Ishikawa (cell line): Measurements from ENCODE around the gene MLXIP.
A peak's percentile ranks its signal among the peaks of the same experiment; 100 is the strongest.

Source experiments
- CEBPB ChIP-seq: IDR thresholded peaks from 2 replicates; pipeline ENCODE4 v1.6.1; 2012
- CREB1 ChIP-seq: IDR thresholded peaks from 2 replicates; pipeline ENCODE4 v1.6.1; 2012; ENCODE audit warnings: low read depth
- EGR1 ChIP-seq: IDR thresholded peaks from 2 replicates; pipeline ENCODE4 v1.6.1; 2012
- EP300 ChIP-seq: IDR thresholded peaks from 2 replicates; pipeline ENCODE4 v1.6.1; 2012; ENCODE audit warnings: borderline replicate concordance
- FOXM1 ChIP-seq: IDR thresholded peaks from 2 replicates; pipeline ENCODE4 v1.6.1; 2012; ENCODE audit warnings: low read depth, borderline replicate concordance
- NFIC ChIP-seq: IDR thresholded peaks from 2 replicates; pipeline ENCODE4 v1.6.1; 2012
- RAD21 ChIP-seq: IDR thresholded peaks from 2 replicates; pipeline ENCODE4 v1.6.1; 2012; ENCODE audit warnings: low read depth
- TAF1 ChIP-seq: IDR thresholded peaks from 2 replicates; pipeline ENCODE4 v1.6.1; 2012; ENCODE audit warnings: low read depth, mild to moderate bottlenecking
- TCF12 ChIP-seq: IDR thresholded peaks from 2 replicates; pipeline ENCODE4 v1.6.1; 2012; ENCODE audit warnings: low read depth
- TEAD4 ChIP-seq: IDR thresholded peaks from 2 replicates; pipeline ENCODE4 v1.6.1; 2012
- YY1 ChIP-seq: IDR thresholded peaks from 2 replicates; pipeline ENCODE4 v1.6.1; 2012; ENCODE audit warnings: low read depth
- ZBTB7A ChIP-seq: IDR thresholded peaks from 2 replicates; pipeline ENCODE4 v1.6.1; 2012; ENCODE audit warnings: low read depth
- TF ChIP-seq, protein P1 (sequence below): IDR thresholded peaks from 2 replicates; pipeline ENCODE4 v1.6.1; 2012
- TF ChIP-seq, protein P2 (sequence below): IDR thresholded peaks from 2 replicates; pipeline ENCODE4 v1.6.1; 2012
- TF ChIP-seq, protein P3 (sequence below): IDR thresholded peaks from 2 replicates; pipeline ENCODE4 v1.6.1; 2012; ENCODE audit warnings: low read depth, mild to moderate bottlenecking

The MLXIP gene

GRCh38 chr12:122130150-122130549, 51.6 kb downstream of the MLXIP start:
- no peak for TF ChIP-seq YY1
- TF ChIP-seq, protein P1, sequence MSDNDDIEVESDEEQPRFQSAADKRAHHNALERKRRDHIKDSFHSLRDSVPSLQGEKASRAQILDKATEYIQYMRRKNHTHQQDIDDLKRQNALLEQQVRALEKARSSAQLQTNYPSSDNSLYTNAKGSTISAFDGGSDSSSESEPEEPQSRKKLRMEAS = no peak

- TF ChIP-seq RAD21 (no peak), ZBTB7A (no peak), TAF1 (no peak), TCF12 (no peak), YY1 (no peak), CREB1 (no peak), EP300 (no peak), FOXM1 (no peak), EGR1 (no peak), NFIC (no peak), TEAD4 (no peak)
- TF ChIP-seq, protein P1 = no peak
- TF ChIP-seq, protein P2, sequence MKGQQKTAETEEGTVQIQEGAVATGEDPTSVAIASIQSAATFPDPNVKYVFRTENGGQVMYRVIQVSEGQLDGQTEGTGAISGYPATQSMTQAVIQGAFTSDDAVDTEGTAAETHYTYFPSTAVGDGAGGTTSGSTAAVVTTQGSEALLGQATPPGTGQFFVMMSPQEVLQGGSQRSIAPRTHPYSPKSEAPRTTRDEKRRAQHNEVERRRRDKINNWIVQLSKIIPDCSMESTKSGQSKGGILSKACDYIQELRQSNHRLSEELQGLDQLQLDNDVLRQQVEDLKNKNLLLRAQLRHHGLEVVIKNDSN = no peak
These were observed 54.8 kb downstream of the MLXIP start for GRCh38 chr12:122133192-122133950.

DNA sequence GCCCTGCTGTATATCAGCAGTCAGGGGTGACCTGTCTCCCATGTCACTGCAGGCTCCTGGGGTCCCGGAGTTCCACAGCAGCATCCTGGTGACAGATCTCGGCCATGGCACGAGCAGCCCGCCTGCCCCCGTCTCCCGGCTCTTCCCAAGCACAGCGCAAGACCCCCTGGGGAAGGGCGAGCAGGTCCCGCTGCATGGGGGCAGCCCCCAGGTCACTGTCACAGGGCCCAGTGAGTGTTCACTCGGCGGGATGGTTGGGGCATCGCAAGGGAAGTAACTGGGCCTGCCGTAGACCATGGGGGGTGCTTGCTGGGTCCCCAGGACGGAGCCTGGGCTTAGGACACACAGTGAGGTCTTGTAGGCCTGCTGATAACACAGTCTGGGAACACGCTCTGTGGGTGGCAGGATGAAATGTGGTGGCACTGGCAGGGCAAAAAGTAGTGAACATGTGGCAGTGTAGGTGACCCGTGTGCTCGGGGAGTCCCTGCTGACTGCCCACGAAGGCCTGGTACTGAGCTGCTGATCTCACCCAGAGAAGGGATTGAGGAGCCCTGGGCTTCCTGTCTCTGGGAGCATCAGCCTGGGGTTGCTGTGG, 57.0 kb downstream of the MLXIP start:
- TF ChIP-seq ZBTB7A = no peak
- no peak for TF ChIP-seq EGR1
- no peak for TF ChIP-seq CREB1
- TF ChIP-seq, protein P1 = no peak
- no peak for TF ChIP-seq RAD21
- TF ChIP-seq TAF1 = no peak
- no peak for TF ChIP-seq EP300
- no peak for TF ChIP-seq YY1
- TF ChIP-seq, protein P2 = no peak
- TF ChIP-seq, protein P3, sequence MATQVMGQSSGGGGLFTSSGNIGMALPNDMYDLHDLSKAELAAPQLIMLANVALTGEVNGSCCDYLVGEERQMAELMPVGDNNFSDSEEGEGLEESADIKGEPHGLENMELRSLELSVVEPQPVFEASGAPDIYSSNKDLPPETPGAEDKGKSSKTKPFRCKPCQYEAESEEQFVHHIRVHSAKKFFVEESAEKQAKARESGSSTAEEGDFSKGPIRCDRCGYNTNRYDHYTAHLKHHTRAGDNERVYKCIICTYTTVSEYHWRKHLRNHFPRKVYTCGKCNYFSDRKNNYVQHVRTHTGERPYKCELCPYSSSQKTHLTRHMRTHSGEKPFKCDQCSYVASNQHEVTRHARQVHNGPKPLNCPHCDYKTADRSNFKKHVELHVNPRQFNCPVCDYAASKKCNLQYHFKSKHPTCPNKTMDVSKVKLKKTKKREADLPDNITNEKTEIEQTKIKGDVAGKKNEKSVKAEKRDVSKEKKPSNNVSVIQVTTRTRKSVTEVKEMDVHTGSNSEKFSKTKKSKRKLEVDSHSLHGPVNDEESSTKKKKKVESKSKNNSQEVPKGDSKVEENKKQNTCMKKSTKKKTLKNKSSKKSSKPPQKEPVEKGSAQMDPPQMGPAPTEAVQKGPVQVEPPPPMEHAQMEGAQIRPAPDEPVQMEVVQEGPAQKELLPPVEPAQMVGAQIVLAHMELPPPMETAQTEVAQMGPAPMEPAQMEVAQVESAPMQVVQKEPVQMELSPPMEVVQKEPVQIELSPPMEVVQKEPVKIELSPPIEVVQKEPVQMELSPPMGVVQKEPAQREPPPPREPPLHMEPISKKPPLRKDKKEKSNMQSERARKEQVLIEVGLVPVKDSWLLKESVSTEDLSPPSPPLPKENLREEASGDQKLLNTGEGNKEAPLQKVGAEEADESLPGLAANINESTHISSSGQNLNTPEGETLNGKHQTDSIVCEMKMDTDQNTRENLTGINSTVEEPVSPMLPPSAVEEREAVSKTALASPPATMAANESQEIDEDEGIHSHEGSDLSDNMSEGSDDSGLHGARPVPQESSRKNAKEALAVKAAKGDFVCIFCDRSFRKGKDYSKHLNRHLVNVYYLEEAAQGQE = no peak
- TF ChIP-seq TEAD4 = no peak

GRCh38 chr12:122137229-122137628, 58.7 kb downstream of the MLXIP start:
- 0 out of 2 replicates have a peak, but pooled peaks have one; percentile 8 for TF ChIP-seq RAD21
- TF ChIP-seq CEBPB = no peak
- no peak for TF ChIP-seq FOXM1

- TF ChIP-seq YY1 = no peak
- TF ChIP-seq NFIC = no peak
- TF ChIP-seq RAD21 = no peak
- no peak for TF ChIP-seq TCF12
- TF ChIP-seq, protein P3 = no peak
- no peak for TF ChIP-seq TEAD4
- TF ChIP-seq EGR1 = no peak
- no peak for TF ChIP-seq FOXM1
- no peak for TF ChIP-seq TAF1
- no peak for TF ChIP-seq CREB1
- no peak for TF ChIP-seq CEBPB
- TF ChIP-seq ZBTB7A = no peak
- TF ChIP-seq EP300 = no peak
- TF ChIP-seq, protein P1 = no peak
- TF ChIP-seq, protein P2 = no peak
These were observed 59.1 kb downstream of the MLXIP start for GRCh38 chr12:122137681-122138080.
